Endothelial cell (in vitro differentiated cells): ENCODE measurements around the gene CAT. TPM values are rescaled to one million over a fixed set of nuclear protein-coding genes. Genes with fewer than 3 reads are reported as not detected.

Source experiments
- DNase-seq: peaks from one replicate; pipeline ENCODE4 v3.0.0; 2021; ENCODE audit warnings: low spot score
- H3K27ac Mint-ChIP-seq: one replicate; pipeline ENCODE4 v1.8.0; 2021; ENCODE audit warnings: mixed read lengths, inconsistent platforms; ENCODE audit not compliant: unreplicated experiment
- H3K27me3 Mint-ChIP-seq: one replicate; pipeline ENCODE4 v1.8.0; 2021; ENCODE audit warnings: mild to moderate bottlenecking, moderate library complexity, mixed read lengths, inconsistent platforms; ENCODE audit not compliant: unreplicated experiment
- H3K36me3 Mint-ChIP-seq: one replicate; pipeline ENCODE4 v1.8.0; 2021; ENCODE audit warnings: mild to moderate bottlenecking, low read depth, mixed read lengths, inconsistent platforms; ENCODE audit not compliant: unreplicated experiment
- H3K4me1 Mint-ChIP-seq: one replicate; pipeline ENCODE4 v1.8.0; 2021; ENCODE audit warnings: mild to moderate bottlenecking, mixed read lengths, inconsistent platforms; ENCODE audit not compliant: unreplicated experiment
- H3K4me3 Mint-ChIP-seq: one replicate; pipeline ENCODE4 v1.8.0; 2021; ENCODE audit warnings: mild to moderate bottlenecking, mixed read lengths, inconsistent platforms; ENCODE audit not compliant: unreplicated experiment
- H3K9me3 Mint-ChIP-seq: one replicate; pipeline ENCODE4 v1.8.0; 2021; ENCODE audit warnings: mixed read lengths, inconsistent platforms; ENCODE audit not compliant: unreplicated experiment
- total RNA-seq: library from RNA; stranded (reverse); fragmentation: NEBNext Ultra II Directional; extraction: Animal tissue kit (Norgen Biotek cat#: 25700); gene quantifications from one replicate; pipeline ENCODE4 v1.2.1, GENCODE V29; 2021; ENCODE audit not compliant: unreplicated experiment
- TF ChIP-seq, protein P1 (sequence below): fragments of 200-600 bp; sonication (generic); IDR thresholded peaks from one replicate; pipeline ENCODE4 v1.5.0; 2021; ENCODE audit warnings: antibody characterized with exemption; ENCODE audit not compliant: unreplicated experiment

The CAT gene
- total RNA-seq, 1 donor from 2014 or later, result 30.2 TPM

DNA sequence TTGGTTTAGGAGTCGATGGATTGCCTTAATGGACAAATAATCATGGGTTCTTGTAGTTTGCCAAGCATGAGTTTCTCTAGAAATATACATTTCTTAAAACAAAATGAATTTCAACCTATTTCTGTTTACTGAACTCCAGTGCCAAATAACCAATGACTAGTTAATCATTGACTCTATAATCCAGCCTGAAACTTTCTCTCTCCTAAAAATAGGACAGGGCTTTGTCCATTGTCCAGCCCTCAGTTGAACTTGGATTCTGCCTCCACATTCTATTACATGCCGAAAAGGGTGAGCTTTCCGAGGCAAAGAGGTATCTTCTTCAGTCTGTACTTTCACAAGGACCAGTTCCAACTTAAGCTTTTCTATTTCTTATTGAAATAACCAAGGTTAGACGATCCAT is 23.2 kb upstream of the CAT start:
- DNase-seq, result no peak
- H3K36me3 Mint-ChIP-seq, result no peaks in the 10 kb centered on the region
- no peak overlapping the region for H3K4me3 Mint-ChIP-seq
- no peak overlapping the region for H3K27ac Mint-ChIP-seq
- TF ChIP-seq, protein P1, sequence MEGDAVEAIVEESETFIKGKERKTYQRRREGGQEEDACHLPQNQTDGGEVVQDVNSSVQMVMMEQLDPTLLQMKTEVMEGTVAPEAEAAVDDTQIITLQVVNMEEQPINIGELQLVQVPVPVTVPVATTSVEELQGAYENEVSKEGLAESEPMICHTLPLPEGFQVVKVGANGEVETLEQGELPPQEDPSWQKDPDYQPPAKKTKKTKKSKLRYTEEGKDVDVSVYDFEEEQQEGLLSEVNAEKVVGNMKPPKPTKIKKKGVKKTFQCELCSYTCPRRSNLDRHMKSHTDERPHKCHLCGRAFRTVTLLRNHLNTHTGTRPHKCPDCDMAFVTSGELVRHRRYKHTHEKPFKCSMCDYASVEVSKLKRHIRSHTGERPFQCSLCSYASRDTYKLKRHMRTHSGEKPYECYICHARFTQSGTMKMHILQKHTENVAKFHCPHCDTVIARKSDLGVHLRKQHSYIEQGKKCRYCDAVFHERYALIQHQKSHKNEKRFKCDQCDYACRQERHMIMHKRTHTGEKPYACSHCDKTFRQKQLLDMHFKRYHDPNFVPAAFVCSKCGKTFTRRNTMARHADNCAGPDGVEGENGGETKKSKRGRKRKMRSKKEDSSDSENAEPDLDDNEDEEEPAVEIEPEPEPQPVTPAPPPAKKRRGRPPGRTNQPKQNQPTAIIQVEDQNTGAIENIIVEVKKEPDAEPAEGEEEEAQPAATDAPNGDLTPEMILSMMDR, result no peak
- H3K27me3 Mint-ChIP-seq, result peaks cover 2% of the 10 kb centered on the region
- H3K4me1 Mint-ChIP-seq, result peaks cover 5% of the 10 kb centered on the region
- H3K9me3 Mint-ChIP-seq, result no peaks in the 10 kb centered on the region

DNA sequence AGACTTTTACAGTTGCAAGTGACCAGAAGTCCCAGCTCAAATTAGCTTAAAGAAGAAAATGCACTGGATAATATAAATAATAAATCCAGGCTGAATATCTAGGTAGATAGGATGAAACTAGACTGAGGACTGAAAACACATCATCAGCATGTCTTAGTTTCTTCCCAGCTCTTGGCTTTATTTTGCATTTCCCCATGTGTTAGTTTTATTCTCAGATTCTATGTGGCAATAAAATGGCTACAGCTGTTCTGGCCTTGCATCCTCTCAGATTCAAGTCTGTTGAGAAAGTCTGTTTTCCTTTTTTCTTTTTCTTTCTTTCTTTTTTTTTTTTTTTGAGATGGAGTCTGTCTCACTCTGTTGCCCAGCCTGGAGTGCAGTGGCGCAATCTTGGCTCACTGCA is 22.6 kb upstream of the CAT start:
- Mint-ChIP-seq H3K27me3 (peaks cover 2% of the 10 kb centered on the region), H3K27ac (no peak overlapping the region), H3K4me1 (peaks cover 5% of the 10 kb centered on the region), H3K9me3 (no peaks in the 10 kb centered on the region), H3K4me3 (no peak overlapping the region), H3K36me3 (no peaks in the 10 kb centered on the region)
- TF ChIP-seq, protein P1, result no peak
- DNase-seq, result no peak

DNA sequence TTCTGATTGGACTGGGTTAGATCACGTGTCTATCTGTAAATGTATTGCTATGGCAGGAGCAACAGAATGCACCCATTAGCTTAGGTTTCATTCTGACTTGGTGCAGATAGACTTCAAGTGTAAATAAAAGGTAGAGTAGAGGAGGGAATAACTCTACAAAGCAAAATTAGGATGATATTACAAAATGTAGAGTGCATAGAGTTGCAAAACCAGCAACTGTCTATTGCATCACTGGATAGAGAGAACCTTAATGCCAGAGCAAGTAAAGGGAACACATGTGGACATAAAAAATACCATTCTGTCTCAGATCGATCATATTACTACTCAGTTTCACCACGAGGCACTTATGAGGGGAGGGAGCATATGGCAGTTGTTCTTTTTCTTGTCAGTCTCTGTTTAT is 22.0 kb upstream of the CAT start:
- Mint-ChIP-seq H3K9me3 (no peaks in the 10 kb centered on the region), H3K27ac (no peak overlapping the region), H3K36me3 (no peaks in the 10 kb centered on the region), H3K4me3 (no peak overlapping the region), H3K27me3 (peaks cover 2% of the 10 kb centered on the region), H3K4me1 (peaks cover 6% of the 10 kb centered on the region)
- DNase-seq, result no peak
- TF ChIP-seq, protein P1, result no peak

DNA sequence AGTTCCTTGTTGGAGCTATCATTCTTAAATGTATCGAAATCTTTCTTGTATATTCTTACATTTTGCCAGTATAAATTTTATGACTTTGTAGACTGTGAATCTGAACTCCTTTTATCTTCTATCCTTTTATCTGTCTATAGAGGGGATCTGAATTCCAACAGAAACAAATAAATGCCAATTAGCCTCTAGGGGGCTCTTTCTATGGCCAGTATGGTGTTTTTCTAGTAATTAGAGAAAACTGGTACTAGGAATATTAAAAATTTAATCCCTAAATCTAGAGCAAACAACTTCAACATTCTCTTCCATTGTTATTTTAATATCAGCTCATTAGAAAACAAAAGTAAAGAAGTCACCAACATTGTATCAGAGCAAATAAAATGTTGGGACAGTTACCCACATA is 21.5 kb upstream of the CAT start:
- TF ChIP-seq, protein P1, result no peak
- DNase-seq, result no peak
- Mint-ChIP-seq H3K4me3 (no peak overlapping the region), H3K27me3 (peaks cover 2% of the 10 kb centered on the region), H3K36me3 (no peaks in the 10 kb centered on the region), H3K4me1 (peaks cover 10% of the 10 kb centered on the region), H3K27ac (no peak overlapping the region), H3K9me3 (no peaks in the 10 kb centered on the region)

DNA sequence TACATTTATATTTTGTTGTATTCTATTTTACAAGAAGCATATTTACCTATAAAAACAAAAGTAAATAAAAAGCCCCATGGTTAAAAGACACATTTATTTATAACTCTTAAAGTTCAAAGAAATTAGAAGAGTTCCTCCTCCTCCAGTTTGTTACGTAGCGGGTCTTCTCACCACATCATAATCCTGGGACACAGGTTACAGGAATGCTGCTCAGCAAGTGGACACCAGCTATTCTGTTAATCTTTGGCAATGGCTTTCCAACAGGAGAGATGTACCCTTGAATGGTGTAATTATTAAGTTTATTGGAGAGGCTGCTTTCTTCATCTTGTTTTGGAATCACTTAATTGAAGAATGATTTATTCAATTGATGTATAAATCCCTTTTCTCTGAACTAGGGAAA is 19.6 kb upstream of the CAT start:
- Mint-ChIP-seq H3K9me3 (no peaks in the 10 kb centered on the region), H3K27me3 (peaks cover 2% of the 10 kb centered on the region), H3K36me3 (no peaks in the 10 kb centered on the region), H3K27ac (no peak overlapping the region), H3K4me3 (no peak overlapping the region), H3K4me1 (peaks cover 24% of the 10 kb centered on the region)
- DNase-seq, result no peak
- TF ChIP-seq, protein P1, result no peak
